Putamen (tissue), 1 donor: ENCODE results near the gene BNC2.

Experiments used
- DNase-seq: peaks from one replicate; pipeline ENCODE4 v3.0.0-alpha.2; 2016; ENCODE audit warnings: low spot score

Gene BNC2

GRCh38 chr9:16715404-16715803, 155.1 kb downstream of the BNC2 start:
- DNase-seq, result no peak

GRCh38 chr9:16712787-16713186, 157.7 kb downstream of the BNC2 start:
- no peak for DNase-seq

- no peak for DNase-seq
Measured at GRCh38 chr9:16710888-16711287, 159.6 kb downstream of the BNC2 start.

GRCh38 chr9:16709924-16710323, 160.5 kb downstream of the BNC2 start:
- DNase-seq, result no peak

GRCh38 chr9:16708656-16709435, 161.6 kb downstream of the BNC2 start:
- DNase-seq, result no peak

- DNase-seq, result peak; percentile 17
Measured at GRCh38 chr9:16705111-16705604, 165.3 kb downstream of the BNC2 start.

- DNase-seq, result no peak
Measured at GRCh38 chr9:16704116-16705110, 166.1 kb downstream of the BNC2 start.

- DNase-seq, result no peak
Measured at GRCh38 chr9:16701347-16701746, 169.1 kb downstream of the BNC2 start.

- DNase-seq, result no peak
Measured at GRCh38 chr9:16693616-16694015, 176.9 kb downstream of the BNC2 start.

- DNase-seq, result no peak
Measured at GRCh38 chr9:16690628-16691027, 179.8 kb downstream of the BNC2 start.

- no peak for DNase-seq
Measured at GRCh38 chr9:16690205-16690604, 180.3 kb downstream of the BNC2 start.

- DNase-seq, result no peak
Measured at GRCh38 chr9:16689351-16689938, 181.0 kb downstream of the BNC2 start.

GRCh38 chr9:16688814-16689213, 181.7 kb downstream of the BNC2 start:
- DNase-seq, result no peak

- DNase-seq, result no peak
Measured at GRCh38 chr9:16687678-16688369, 182.6 kb downstream of the BNC2 start.

- no peak for DNase-seq
Measured at GRCh38 chr9:16683326-16683725, 187.1 kb downstream of the BNC2 start.

GRCh38 chr9:16682273-16682672, 188.2 kb downstream of the BNC2 start:
- no peak for DNase-seq

GRCh38 chr9:16681652-16681987, 188.8 kb downstream of the BNC2 start:
- no peak for DNase-seq

GRCh38 chr9:16680975-16681651, 189.4 kb downstream of the BNC2 start:
- DNase-seq, result no peak

GRCh38 chr9:16680541-16680940, 189.9 kb downstream of the BNC2 start:
- DNase-seq, result no peak

- DNase-seq, result no peak
Measured at GRCh38 chr9:16679327-16679821, 191.1 kb downstream of the BNC2 start.

- no peak for DNase-seq
Measured at GRCh38 chr9:16676519-16676918, 194.0 kb downstream of the BNC2 start.
